K562 (cell line): ENCODE data around the gene HES6. TPM values are rescaled to one million over a fixed set of nuclear protein-coding genes. Genes with fewer than 3 reads are reported as not detected.
A peak's percentile ranks its signal among the peaks of the same experiment; 100 is the strongest.

ENCODE experiments used
- ARHGAP35 ChIP-seq: fragments of 450-650 bp; IDR thresholded peaks from 2 replicates; pipeline ENCODE4 v1.6.1; 2018; ENCODE audit not compliant: partially characterized antibody
- CBX3 ChIP-seq, 2 experiments: IDR thresholded peaks; 1 replicate in 1 of 2; 2 replicates in 1 of 2; pipeline ENCODE4 v1.6.1; 2012; ENCODE audit warnings: inconsistent platforms in 2 of 2, low read length in 2 of 2, borderline replicate concordance in 1 of 2, control low read depth in 1 of 2
- FOXJ3 ChIP-seq: sonication (generic); formaldehyde crosslinking; IDR thresholded peaks from 2 replicates; pipeline ENCODE4 v1.4.0; 2020; ENCODE audit warnings: mild to moderate bottlenecking, missing genetic modification reagents
- GTF2E2 ChIP-seq: fragments of 200-800 bp; sonication (Bioruptor generic); IDR thresholded peaks from 2 replicates; pipeline ENCODE4 v1.6.1; 2016; ENCODE audit warnings: missing genetic modification characterization, missing compliant biosample characterization
- HNRNPL ChIP-seq: fragments of 200-400 bp; formaldehyde crosslinking; IDR thresholded peaks from 2 replicates; pipeline ENCODE4 v1.6.1; 2017; ENCODE audit warnings: low read depth, mild to moderate bottlenecking, low read length
- MEF2D ChIP-seq: conservative IDR thresholded peaks from 2 replicates; pipeline ENCODE4 v1.6.1; 2016; ENCODE audit warnings: low read depth, missing genetic modification characterization, missing compliant biosample characterization
- MGA ChIP-seq: fragments of 450-650 bp; IDR thresholded peaks from 2 replicates; pipeline ENCODE4 v1.6.1; 2016; ENCODE audit warnings: mild to moderate bottlenecking, moderate library complexity
- NFE2 ChIP-seq: IDR thresholded peaks from 2 replicates; pipeline ENCODE4 v1.6.1; 2014; ENCODE audit warnings: antibody characterized with exemption, low read depth
- NR2C1 ChIP-seq, 2 experiments: fragments of 450-650 bp; IDR thresholded peaks; 2 replicates each; pipeline ENCODE4 v1.6.1; 2017; ENCODE audit warnings: mild to moderate bottlenecking in 2 of 2, antibody characterized with exemption in 1 of 2, inconsistent platforms in 1 of 2, missing compliant biosample characterization in 1 of 2, missing genetic modification characterization in 1 of 2
- PHF8 ChIP-seq: fragments of 200-600 bp; sonication (generic); IDR thresholded peaks from 2 replicates; pipeline ENCODE4 v1.6.1; 2012; ENCODE audit warnings: mixed run types, mild to moderate bottlenecking, inconsistent platforms, low read length, moderate library complexity, borderline replicate concordance
- POLR2G ChIP-seq: fragments of 200-400 bp; formaldehyde crosslinking; IDR thresholded peaks from 2 replicates; pipeline ENCODE4 v1.6.1; 2017; ENCODE audit warnings: low read depth, mild to moderate bottlenecking, antibody characterized with exemption, low read length, moderate library complexity
- RAD51 ChIP-seq: fragments of 450-650 bp; IDR thresholded peaks from 2 replicates; pipeline ENCODE4 v1.7.1; 2016; ENCODE audit warnings: low read depth, mild to moderate bottlenecking, borderline replicate concordance
- RBBP5 ChIP-seq: fragments of 200-600 bp; sonication (generic); IDR thresholded peaks from 2 replicates; pipeline ENCODE4 v1.6.1; 2012; ENCODE audit warnings: borderline replicate concordance, mild to moderate bottlenecking, low read length, control low read depth, inconsistent platforms; ENCODE audit not compliant: insufficient read depth, poor library complexity, severe bottlenecking
- SNIP1 ChIP-seq: fragments of 450-650 bp; IDR thresholded peaks from 2 replicates; pipeline ENCODE4 v1.7.1; 2017; ENCODE audit warnings: low read depth, mild to moderate bottlenecking
- ZNF24 ChIP-seq: fragments of 450-650 bp; IDR thresholded peaks from 2 replicates; pipeline ENCODE4 v1.6.1; 2016
- ZNF41 ChIP-seq: fragments of 250-450 bp; sonication (Bioruptor Pico); conservative IDR thresholded peaks from 2 replicates; pipeline ENCODE4 v1.4.0; 2020; ENCODE audit warnings: mild to moderate bottlenecking
- ZNF830 ChIP-seq: fragments of 250-450 bp; sonication (Bioruptor Pico); IDR thresholded peaks from 2 replicates; pipeline ENCODE4 v1.5.0; 2021; ENCODE audit warnings: mild to moderate bottlenecking
- ZSCAN32 ChIP-seq: fragments of 450-650 bp; formaldehyde crosslinking; IDR thresholded peaks from 2 replicates; pipeline ENCODE4 v1.4.0; 2020; ENCODE audit warnings: mild to moderate bottlenecking, moderate library complexity
- polyA plus RNA-seq, 8 experiments: library from polyadenylated mRNA; depleted of rRNA in 4 of 8; stranded (reverse) in 5 of 8; unstranded in 3 of 8; fragments of >200 nt; fragmentation: Nextera tagmentation in 2 of 8; fragmentation: Illumina TruSeq in 1 of 8; extraction: Ambion mirVana in 2 of 8; extraction: Trizol in 1 of 8; gene quantifications; 2 replicates each; pipeline versions ENCODE4 v1.2.1 to v1.2.3, GENCODE V29; 2011 to 2014; ENCODE audit warnings: inconsistent platforms in 1 of 8, missing spikeins in 1 of 8
- total RNA-seq, 7 experiments: library from RNA; depleted of rRNA in 6 of 7; stranded (reverse); fragments of >200 nt in 6 of 7; fragmentation: Illumina TruSeq in 2 of 7; extraction: Trizol in 2 of 7; gene quantifications; 2 replicates each; pipeline versions ENCODE4 v1.2.1 to v1.2.3, GENCODE V29; 2011 to 2021; ENCODE audit warnings: low replicate concordance in 1 of 7

The HES6 gene
- total and polyA plus RNA-seq, 9 of the 15 experiments (the other 6 are each of a cell fraction or from before 2014, with no cell fraction given) = 6.2 to 133 (median 29.2) TPM

DNA sequence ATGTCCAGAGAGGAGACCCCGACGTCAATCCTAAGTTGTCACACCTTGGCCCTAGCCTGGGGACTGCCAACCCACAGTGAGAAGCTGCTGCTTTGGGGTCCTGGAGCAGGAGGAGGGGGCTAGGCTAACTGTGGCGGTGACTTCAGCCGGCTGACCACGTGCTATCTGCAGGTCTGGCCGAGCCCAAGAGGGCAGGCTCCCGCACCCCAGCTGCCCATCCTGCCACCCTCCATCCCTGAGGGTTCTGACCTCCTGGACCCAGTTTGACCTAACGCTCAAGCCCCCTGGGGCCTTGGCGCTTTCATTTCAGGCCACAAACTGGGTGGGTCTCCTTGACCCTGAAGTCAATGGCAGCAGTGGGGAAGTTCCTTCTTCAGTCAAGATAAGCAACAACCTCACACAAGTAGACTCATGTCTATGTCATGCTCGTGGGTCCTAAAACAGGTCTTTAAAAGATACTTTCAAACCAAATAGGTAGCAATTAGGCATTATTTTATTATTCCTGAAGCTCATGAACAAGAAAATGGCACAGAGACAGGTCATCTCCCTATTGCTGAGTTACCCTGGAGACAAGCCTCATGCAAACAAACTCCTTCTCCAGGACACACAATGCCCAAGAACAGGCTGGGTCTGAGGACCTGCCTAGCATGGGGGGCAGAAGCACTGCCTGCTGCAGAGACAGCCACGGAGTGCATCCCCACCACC, 2.3 kb downstream of the HES6 start (continued):
- TF ChIP-seq MGA (peak; percentile 59; the same call in 1 of the 2 replicates), PHF8 (no peak), NR2C1 (IDR thresholded peaks at IDR 0.05) (no peak), NR2C1 (tag; IDR thresholded peaks at IDR 0.05) (0 out of 2 replicates have a peak, but pooled peaks have one; percentile 14), GTF2E2 (tag) (no peak), HNRNPL (no peak), ARHGAP35 (no peak), MEF2D (tag) (no peak), CBX3 (IDR thresholded peaks at IDR 0.05; ENCODE audit: borderline replicate concordance in 1 of 2, low read length in 2 of 2) (no peak), ZNF24 (no peak), ZSCAN32 (no peak), POLR2G (0 out of 2 replicates have a peak, but pooled peaks have one; percentile 31), ZNF830 (no peak), RBBP5 (no peak), NFE2 (no peak), FOXJ3 (CRISPR knock-in tag) (no peak), RAD51 (no peak), SNIP1 (no peak), ZNF41 (CRISPR knock-in tag) (no peak)
